HUDEP-2 (cell line): ENCODE results near the gene SYNGR2.

ENCODE experiments used
- DNase-seq, 76 experiments: peaks; one replicate each; lab custom pipeline; 2025; ENCODE audit not compliant: unreplicated experiment in 76 of 76; lab: John Stamatoyannopoulos, UW

SYNGR2 gene

DNA sequence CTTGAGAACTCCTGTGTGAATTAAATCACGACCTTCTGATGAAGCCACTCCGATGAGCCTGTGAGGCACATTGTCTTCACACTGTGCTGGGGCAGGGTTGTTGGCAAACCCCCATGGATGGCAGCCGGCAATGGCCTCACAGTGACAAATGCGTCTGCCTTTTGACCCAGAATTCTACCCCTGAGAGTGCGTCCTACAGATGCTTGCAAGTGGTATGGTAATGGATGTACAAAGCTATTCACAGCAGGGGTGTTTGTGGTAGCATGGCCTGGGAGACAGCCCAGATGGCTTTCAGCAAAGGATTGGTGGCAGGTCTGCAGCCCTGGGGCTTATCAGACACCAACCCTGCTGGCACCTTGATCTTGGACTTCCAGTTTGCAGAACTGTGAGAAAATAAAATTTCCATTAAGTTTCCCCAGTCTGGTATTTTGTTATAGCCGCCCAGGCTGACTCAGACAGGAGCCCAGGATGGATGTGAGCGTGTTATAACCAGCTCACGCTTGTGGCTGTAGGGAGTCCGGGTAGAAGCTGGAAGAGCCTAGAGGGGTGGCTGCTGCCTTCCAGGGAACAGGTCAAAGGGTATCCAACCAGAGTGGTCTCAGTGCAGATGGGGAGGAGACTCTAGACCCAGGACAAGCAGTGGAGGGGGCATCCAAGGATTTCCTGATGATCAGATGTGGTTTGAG is 28.9 kb downstream of the SYNGR2 start:
- DNase-seq = no peak

DNA sequence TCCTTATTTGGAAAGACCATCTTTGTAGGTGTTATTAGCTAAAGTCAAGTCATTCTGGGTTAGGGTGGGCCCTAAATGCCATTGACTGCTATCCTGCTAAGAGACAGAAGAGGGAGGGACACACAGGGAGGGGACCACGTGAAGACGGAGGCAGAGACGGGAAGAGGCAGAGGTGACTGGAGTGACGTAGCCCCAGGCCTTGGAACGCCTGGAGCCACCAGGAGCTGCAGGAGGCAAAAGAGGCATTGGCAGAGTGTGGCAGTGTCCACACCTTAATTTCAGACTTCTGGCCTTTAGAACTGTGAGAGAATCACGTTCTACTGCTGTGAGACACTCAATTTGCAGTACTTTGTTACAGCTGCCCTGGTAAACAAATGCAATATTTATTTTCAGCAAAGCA is 32.1 kb downstream of the SYNGR2 start:
- DNase-seq = no peak

- no peak for DNase-seq
Observed at GRCh38 chr17:78202666-78203065, 34.3 kb downstream of the SYNGR2 start.

DNA sequence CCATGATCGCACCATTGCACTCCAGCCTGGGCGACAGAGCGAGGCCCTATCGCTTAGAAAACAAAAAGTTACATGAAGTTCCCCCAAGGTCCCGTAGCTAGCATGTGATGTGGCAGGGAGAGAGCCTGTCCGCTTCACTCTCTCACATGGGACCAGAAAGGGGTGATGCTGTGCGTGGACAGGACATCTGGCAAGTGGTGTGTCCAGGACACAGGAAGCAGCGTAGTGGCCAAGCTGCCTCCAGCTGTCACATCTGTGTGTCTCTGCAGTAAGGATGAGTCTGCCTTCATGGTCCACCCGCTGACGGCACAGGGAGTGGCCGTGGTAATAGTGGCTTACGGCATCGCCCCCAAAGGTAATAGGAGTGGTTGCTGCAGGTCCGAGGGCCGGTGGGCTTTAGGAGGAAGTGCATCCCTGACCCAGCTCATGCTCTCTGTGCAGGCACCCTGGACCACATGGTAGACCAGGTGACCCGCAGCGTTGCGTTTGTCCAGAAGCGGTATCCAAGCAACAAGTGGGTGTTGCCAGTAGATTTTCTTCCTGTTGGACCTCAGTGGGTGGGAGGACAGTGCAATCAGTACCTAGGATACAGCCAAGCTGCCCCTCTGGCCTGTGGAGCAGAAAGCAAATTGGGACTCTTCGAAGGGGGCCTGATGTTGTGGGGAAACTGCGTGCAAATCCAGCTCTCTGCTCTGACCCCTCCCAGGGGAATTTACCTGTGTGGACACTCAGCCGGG is 36.2 kb downstream of the SYNGR2 start:
- DNase-seq = no peak

GRCh38 chr17:78205124-78205775 is 36.9 kb downstream of the SYNGR2 start:
- no peak for DNase-seq

GRCh38 chr17:78206298-78206697 is 37.9 kb downstream of the SYNGR2 start:
- DNase-seq = no peak

DNA sequence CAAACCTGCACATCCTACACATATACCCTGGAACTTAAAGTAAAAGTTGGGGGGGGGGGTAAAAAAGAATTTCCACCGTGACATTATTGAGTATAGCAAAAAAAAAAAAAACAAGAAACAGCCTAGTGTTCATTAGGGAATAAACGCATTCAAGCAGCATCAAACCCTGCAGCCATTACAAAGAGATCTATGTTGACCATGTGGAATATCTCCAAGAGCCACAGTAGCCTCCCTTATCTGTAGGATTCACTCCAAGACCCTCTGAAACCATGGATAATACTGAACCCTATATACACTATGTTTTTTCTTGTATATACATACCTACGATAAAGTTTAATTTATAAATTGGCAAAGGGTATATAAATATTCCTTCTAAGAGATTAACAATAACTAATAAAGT is 40.1 kb downstream of the SYNGR2 start:
- DNase-seq = no peak

GRCh38 chr17:78210111-78210510 is 41.7 kb downstream of the SYNGR2 start:
- no peak for DNase-seq

DNA sequence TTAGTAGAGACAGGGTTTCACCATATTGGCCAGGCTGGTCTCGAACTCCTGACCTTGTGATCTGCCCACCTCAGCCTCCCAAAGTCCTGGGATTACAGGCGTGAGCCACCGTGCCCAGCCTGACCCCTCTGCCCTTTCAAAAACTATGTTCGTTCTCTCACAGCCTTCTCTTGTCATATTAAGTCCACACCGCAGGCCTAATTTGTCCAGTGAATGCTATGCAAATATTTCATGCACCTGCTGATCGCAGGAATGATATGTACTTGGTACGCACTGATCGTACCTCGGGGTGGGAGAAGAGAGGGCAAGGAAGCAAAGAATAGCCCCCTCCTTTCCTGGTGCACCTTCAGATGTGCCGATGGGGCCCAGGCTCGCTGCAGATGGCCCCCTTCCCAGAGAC is 42.7 kb downstream of the SYNGR2 start:
- no peak for DNase-seq

GRCh38 chr17:78214016-78214705 is 45.8 kb downstream of the SYNGR2 start, which contains the start of gene BIRC5:
BIRC5 (plus strand) TSS chr17:78214253; CDS start chr17:78214317, 64 bp downstream.
- DNase-seq = peak in 74 of 76 experiments; percentile 24 to 92 (median 78)

GRCh38 chr17:78214706-78215061 is 46.3 kb downstream of the SYNGR2 start:
- DNase-seq = peak in 1 of 76 experiments; percentile 28

DNA sequence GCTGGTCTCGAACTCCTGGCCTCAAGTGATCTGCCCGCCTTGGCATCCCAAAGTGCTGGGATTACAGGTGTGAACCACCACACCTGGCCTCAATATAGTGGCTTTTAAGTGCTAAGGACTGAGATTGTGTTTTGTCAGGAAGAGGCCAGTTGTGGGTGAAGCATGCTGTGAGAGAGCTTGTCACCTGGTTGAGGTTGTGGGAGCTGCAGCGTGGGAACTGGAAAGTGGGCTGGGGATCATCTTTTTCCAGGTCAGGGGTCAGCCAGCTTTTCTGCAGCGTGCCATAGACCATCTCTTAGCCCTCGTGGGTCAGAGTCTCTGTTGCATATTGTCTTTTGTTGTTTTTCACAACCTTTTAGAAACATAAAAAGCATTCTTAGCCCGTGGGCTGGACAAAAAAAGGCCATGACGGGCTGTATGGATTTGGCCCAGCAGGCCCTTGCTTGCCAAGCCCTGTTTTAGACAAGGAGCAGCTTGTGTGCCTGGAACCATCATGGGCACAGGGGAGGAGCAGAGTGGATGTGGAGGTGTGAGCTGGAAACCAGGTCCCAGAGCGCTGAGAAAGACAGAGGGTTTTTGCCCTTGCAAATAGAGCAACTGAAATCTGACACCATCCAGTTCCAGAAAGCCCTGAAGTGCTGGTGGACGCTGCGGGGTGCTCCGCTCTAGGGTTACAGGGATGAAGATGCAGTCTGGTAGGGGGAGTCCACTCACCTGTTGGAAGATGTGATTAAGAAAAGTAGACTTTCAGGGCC is 51.2 kb downstream of the SYNGR2 start:
- no peak for DNase-seq
